Thymus (tissue), 11 donors: Measurements from ENCODE around the gene YTHDC1. TPM values are rescaled to one million over a fixed set of nuclear protein-coding genes. Genes with fewer than 3 reads are reported as not detected.
"Not testable (repeated sequence)": the region's sequence is repeated elsewhere in the genome, so short reads cannot be mapped to it uniquely, and the experiment has no call there.

Source experiments
- DNase-seq, 9 donors: peaks; one replicate each; pipeline ENCODE4 v3.0.0-alpha.2; 2013; ENCODE audit warnings: low spot score in 9 of 9, low read depth in 6 of 9, missing footprints in 1 of 9
- H3K27ac ChIP-seq, 2 donors: one replicate each; pipeline ENCODE4 v1.5.1; 2013; ENCODE audit warnings: control low read depth in 1 of 2, low read depth in 1 of 2, low read length in 1 of 2, mild to moderate bottlenecking in 1 of 2, moderate library complexity in 1 of 2
- H3K27me3 ChIP-seq, 2 donors: one replicate each; pipeline ENCODE4 v1.5.1; 2013; ENCODE audit warnings: low read length in 1 of 2; ENCODE audit not compliant: control insufficient read depth in 2 of 2, insufficient read depth in 1 of 2
- H3K36me3 ChIP-seq, 2 donors: one replicate each; pipeline ENCODE4 v1.5.1; 2013; ENCODE audit warnings: low read length in 1 of 2, mild to moderate bottlenecking in 1 of 2, moderate library complexity in 1 of 2; ENCODE audit not compliant: control insufficient read depth in 2 of 2, insufficient read depth in 2 of 2
- H3K4me1 ChIP-seq, 2 donors: one replicate each; pipeline ENCODE4 v1.5.1; 2013; ENCODE audit warnings: low read length in 2 of 2; ENCODE audit not compliant: control insufficient read depth in 2 of 2, insufficient read depth in 2 of 2
- H3K4me3 ChIP-seq, 2 donors: one replicate each; pipeline ENCODE4 v1.5.1; 2013; ENCODE audit warnings: low read length in 2 of 2, control low read depth in 1 of 2, mild to moderate bottlenecking in 1 of 2
- H3K9me3 ChIP-seq, 2 donors: one replicate each; pipeline ENCODE4 v1.5.1; 2013; ENCODE audit warnings: low read length in 1 of 2, mild to moderate bottlenecking in 1 of 2; ENCODE audit not compliant: control insufficient read depth in 2 of 2, insufficient read depth in 1 of 2
- WGBS: extraction: QIAGEN DNeasy Blood & Tissue Kit; methylation state at CpG from one replicate; pipeline ENCODE4 v1.1.7; 2013; 5-methylcytosine and 5-hydroxymethylcytosine counted together
- polyA plus RNA-seq: library from polyadenylated mRNA; stranded (reverse); fragments of 200-250 nt; gene quantifications from one replicate; pipeline ENCODE4 v1.2.3, GENCODE V29; 2013
- total RNA-seq: library from RNA; stranded (reverse); fragments of 120-200 nt; gene quantifications from one replicate; pipeline ENCODE4 v1.2.4, GENCODE V29; 2013
- donor health status: healthy.

YTHDC1 gene
- total and polyA plus RNA-seq, 2 donors: 69.4 to 90.8 TPM

DNA sequence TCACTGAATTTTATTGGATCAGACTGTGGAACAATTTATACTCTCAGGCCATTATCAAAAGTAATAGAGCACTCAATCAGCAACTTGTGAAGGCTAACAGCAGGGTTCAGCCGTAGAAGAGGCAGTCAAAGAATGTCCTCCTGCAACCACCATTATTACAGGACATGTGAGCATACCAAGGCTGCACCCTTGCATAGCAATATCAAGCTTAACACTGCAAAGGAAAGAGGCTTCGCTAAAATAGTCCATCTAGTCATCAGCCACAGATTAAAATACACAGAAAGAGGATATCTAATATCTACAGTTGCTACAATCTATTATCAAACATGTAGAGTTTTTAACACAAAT is 61.5 kb downstream of the YTHDC1 start:
- H3K36me3 ChIP-seq: no peaks in the 10 kb centered on the region
- no peaks in the 10 kb centered on the region for H3K27me3 ChIP-seq

DNA sequence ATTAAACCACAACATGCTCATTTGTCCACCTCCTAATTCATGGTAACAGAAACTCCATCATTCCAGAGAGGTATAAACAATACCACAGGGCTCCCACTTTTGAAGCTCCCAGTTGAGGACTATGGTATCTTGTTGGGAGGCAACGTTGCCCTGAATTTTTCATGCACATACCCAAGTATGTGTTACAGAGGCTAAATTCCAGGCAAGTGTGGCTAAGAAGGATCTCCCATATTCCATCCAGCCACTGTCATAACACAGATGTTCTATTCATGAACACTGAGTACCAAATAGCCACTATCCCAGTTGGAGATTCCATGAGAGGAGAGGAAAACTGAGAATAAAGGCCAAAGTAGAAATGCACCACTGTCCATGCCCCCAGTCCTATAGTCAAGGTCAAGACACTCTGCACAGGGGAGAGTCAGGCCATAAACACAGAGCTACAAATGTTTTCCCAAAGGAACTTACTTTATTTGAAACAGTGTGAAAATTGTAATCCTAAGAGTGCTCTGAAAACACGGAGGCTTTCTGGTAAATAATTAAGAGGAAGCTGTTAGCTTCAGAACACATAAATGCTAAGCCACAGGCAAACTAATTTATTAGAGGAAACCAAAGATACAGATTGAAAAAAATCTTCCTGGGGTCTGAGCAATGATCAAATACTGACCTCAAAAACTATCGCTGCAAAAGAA is 62.0 kb downstream of the YTHDC1 start:
- H3K4me1 ChIP-seq: no peaks in the 10 kb centered on the region
- no peaks in the 10 kb centered on the region for H3K27me3 ChIP-seq
- WGBS: 50% methylated on average over 3 of the region's 3 CpGs
- H3K4me3 ChIP-seq: no peak overlapping the region
- H3K36me3 ChIP-seq: no peaks in the 10 kb centered on the region
- H3K27ac ChIP-seq: no peak overlapping the region
- DNase-seq: no peak
- no peaks in the 10 kb centered on the region for H3K9me3 ChIP-seq

More for the DNA sequence above, 61.5 kb downstream of the YTHDC1 start:
- no peaks in the 10 kb centered on the region for H3K4me1 ChIP-seq
- no peaks in the 10 kb centered on the region for H3K9me3 ChIP-seq
- H3K27ac ChIP-seq: no peak overlapping the region
- no peak for DNase-seq
- WGBS: 78% methylated on average over 2 of the region's 2 CpGs
- H3K4me3 ChIP-seq: no peak overlapping the region

DNA sequence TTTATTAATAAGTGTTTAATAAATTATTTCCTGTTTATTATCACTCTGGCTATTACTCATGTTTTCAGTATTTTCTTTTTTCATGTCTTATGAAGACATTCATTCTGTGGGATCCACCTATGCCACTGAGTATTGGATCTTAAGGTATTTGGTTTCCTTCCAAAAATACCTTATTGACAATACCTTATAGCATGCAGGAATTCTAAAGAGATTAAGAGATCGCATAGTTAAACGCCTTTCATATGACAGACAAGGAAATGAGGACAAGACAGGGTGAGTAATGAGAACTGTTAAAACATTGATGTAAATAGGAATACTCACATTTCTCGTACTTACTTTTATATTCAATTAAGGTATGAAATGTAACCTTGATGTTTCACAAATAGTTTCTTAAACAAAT is 66.2 kb downstream of the YTHDC1 start:
- H3K27ac ChIP-seq: no peak overlapping the region
- 99% methylated on average over 3 of the region's 3 CpGs for WGBS
- no peaks in the 10 kb centered on the region for H3K27me3 ChIP-seq
- DNase-seq: no peak
- no peak overlapping the region for H3K4me3 ChIP-seq
- H3K9me3 ChIP-seq: no peaks in the 10 kb centered on the region
- no peaks in the 10 kb centered on the region for H3K36me3 ChIP-seq
- no peaks in the 10 kb centered on the region for H3K4me1 ChIP-seq

DNA sequence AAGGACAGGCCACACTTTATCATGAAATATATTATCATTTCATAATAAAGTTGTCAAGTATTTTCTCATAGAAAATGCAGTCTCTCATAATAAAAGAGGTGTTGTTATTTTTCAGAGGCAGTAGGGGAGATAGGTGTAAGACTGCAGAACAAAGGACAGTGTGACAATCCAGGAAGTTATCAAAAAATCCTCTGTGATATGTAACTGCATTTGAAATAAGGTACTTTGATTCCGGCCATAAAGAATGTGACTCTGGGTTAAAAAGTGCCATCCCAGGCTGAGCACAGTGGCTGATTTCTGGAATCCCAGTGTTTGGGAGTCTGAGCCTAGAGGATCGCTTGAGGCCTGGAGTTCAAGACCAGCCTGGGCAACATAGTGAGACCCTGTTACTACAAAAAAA is 66.8 kb downstream of the YTHDC1 start:
- H3K4me3 ChIP-seq: no peak overlapping the region
- 97% methylated on average over 2 of the region's 2 CpGs for WGBS
- H3K27ac ChIP-seq: no peak overlapping the region
- H3K27me3 ChIP-seq: no peaks in the 10 kb centered on the region
- no peaks in the 10 kb centered on the region for H3K9me3 ChIP-seq
- H3K4me1 ChIP-seq: no peaks in the 10 kb centered on the region
- DNase-seq: no peak
- no peaks in the 10 kb centered on the region for H3K36me3 ChIP-seq

DNA sequence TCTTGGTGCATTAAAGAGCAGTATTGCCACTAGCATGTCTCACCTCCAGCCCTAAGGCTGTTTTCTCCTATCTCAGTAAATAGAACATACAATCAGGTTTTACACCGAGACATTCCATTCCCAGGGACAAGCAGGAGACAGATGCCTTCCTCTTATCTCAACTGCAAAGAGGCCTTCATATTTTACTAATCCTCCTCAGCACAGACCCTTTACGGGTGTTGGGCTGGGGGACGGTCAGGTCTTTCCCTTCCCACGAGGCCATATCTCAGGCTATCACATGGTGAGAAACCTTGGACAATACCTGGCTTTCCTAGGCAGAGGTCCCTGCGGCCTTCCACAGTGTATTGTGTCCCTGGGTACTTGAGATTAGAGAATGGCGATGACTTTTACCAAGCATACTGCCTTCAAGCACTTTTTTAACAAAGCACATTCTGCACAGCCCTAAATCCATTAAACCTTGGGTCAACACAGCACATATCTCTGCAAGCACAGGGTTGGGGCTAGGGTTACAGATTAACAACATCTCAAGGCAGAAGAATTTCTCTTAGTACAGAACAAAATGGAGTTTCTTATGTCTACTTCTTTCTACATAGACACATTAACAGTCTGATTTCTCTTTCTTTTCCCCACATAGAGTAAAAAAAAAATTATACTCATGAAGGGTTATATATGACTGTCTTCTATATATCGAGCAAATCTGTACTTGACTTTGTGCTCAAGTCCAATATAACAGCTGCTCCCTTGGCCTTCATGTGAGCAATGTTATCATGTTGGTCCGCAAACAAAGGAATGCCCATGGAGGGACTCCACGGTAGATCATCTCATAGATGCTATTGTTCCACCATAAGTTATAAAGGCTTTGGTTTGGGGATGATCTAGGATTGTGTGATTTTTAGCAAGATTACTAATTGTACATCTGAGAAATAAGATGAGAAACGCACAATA is 67.8 kb downstream of the YTHDC1 start:
- not testable (repeated sequence) for DNase-seq, H3K9me3 ChIP-seq, H3K27me3 ChIP-seq, H3K27ac ChIP-seq, H3K36me3 ChIP-seq, H3K4me1 ChIP-seq, H3K4me3 ChIP-seq
- WGBS: 93% methylated on average over 10 of the region's 10 CpGs

DNA sequence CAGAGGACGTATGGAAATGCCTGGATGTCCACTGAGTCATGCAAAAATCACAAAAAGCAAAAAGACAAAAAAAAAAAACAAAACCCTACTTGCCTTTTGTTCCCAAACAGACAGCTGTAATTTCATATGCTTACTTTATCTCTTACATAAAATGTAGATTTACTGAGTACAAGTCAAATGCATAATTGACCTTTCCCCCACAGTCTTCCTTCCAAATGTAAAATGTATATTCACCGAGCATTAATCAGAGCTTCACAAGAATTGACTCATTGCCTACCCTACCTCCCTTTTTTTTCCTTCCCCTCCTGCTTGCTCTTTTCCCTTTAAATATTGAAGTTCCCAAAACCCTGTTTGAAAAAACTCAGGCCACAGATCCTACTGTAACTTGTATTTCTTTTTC is 71.9 kb downstream of the YTHDC1 start:
- Histone ChIP-seq H3K27me3 (no peaks in the 10 kb centered on the region), H3K36me3 (no peaks in the 10 kb centered on the region), H3K9me3 (no peaks in the 10 kb centered on the region), H3K4me3 (no peak overlapping the region), H3K4me1 (no peaks in the 10 kb centered on the region), H3K27ac (no peak overlapping the region)
- no peak for DNase-seq
- 89% methylated on average over 2 of the region's 2 CpGs for WGBS

DNA sequence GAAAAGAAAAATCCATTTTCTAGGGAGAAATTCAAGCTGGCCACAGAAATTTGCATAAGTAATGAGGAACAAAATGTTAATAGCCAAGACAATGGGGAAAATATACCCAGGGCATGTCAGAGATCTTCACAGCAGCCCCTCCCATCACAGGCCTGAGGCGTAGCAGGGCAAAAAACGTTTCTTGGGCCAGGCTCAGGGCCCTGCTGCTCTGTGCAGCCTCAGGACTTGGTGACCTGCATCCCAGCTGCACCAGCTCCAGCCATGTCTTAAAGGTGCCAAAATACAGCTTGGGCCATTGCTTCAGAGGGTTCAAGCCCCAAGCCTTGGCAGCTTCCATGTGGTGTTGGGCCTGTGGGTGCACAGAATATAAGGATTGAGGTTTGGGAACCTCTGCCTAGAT is 72.3 kb downstream of the YTHDC1 start:
- Histone ChIP-seq H3K4me1 (no peaks in the 10 kb centered on the region), H3K4me3 (no peak overlapping the region), H3K27me3 (no peaks in the 10 kb centered on the region), H3K9me3 (no peaks in the 10 kb centered on the region), H3K36me3 (no peaks in the 10 kb centered on the region), H3K27ac (no peak overlapping the region)
- DNase-seq: no peak
- 77% methylated on average over 2 of the region's 2 CpGs for WGBS

DNA sequence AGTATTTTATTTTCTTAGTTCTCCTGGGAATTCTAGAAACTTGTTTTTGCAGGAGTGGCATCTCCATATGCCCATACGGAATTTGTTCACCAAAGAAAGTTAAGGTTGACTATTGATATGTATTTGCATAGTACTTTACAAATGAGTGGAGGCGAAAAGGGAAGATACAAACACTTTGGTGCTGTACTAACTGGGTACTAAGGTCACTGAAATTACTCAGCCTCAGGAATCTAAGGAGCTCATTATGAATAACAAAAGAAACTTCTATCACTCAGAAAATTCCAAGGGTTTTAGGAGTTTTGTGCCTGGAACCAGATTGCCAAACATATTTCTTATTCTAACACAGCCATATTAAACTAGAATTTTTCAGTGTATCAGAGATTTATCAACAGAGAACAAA is 77.0 kb downstream of the YTHDC1 start:
- DNase-seq: no peak
- Histone ChIP-seq H3K27ac (no peak overlapping the region), H3K4me3 (no peak overlapping the region), H3K36me3 (no peaks in the 10 kb centered on the region), H3K27me3 (no peaks in the 10 kb centered on the region), H3K9me3 (no peaks in the 10 kb centered on the region), H3K4me1 (no peaks in the 10 kb centered on the region)
- WGBS: 96% methylated on average over 2 of the region's 2 CpGs

DNA sequence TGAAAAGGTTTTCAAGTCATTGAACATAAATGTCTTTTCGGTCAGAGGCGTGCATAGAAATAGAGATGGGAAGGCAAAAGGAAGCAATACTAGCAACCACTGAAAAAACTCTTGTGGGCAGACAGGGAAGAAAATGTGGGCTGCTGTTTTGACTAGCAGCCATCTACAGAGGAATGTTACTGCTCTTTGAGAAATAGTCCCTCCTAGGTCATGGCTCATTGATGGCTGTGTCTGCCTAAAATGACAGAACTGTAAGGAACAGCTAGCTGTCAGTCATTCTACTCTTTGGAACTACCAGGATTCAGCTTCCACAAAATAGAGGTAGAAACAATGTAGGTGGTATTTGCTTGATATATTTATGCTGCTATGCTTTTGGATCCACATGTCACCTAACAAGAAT is 77.5 kb downstream of the YTHDC1 start:
- Histone ChIP-seq H3K27me3 (no peaks in the 10 kb centered on the region), H3K36me3 (no peaks in the 10 kb centered on the region), H3K4me1 (no peaks in the 10 kb centered on the region), H3K4me3 (no peak overlapping the region), H3K27ac (no peak overlapping the region), H3K9me3 (no peaks in the 10 kb centered on the region)
- no peak for DNase-seq
- WGBS: 39% methylated on average over 2 of the region's 2 CpGs
